ENCODE measurements around the gene FBLN1. TPM values are rescaled to one million over a fixed set of nuclear protein-coding genes. Genes with fewer than 3 reads are reported as not detected.

FBLN1 gene
- total RNA-seq, 1 experiment from 2014 or later = 23.4 TPM

DNA sequence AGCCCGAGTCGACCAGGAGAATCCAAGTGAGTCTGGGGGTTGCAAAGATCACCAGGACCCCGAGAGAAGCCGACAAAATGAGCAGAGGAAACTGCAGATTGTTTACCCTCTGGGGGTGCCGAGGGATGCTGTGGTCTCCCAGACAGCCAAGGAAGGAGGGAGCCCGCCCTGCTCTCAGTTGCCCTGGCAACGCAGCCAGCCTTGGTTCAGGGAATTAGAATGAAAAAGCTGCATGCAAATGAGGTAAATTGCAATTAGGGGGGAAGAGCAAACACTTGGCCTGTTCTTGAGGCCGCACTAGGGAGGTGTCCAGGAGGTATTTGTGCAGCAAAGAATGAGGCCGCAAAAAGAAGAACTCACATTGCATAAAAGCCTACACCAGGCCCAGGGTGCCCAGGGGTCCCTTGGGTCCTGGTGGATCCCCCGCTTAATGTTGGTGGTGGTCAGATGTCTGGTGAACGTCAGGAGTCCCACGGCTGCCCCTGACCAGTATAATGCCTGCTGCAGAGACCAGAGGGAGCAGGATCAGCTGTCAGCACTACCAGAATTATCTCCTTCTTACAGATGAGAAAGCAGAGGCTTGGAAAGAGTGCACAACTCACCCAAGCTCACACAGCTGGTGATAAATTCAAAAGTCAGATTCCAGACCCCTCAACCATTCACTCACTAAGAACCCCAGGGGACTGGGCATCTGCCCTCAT lies 128.6 kb downstream of the FBLN1 start:
- ATAC-seq (no peak), DNase-seq (ENCODE audit: low read depth, low spot score) (no peak)
- CTCF ChIA-PET = no interaction called here
- H3K9ac ChIP-seq (ENCODE audit: low read length) = no peak overlapping the region
- H3K27ac ChIP-seq (ENCODE audit: low read depth, low read length) = no peak overlapping the region
- no peaks in the 10 kb centered on the region for H3K79me2 ChIP-seq (ENCODE audit: insufficient read depth, low read length)
- no peak for TF ChIP-seq CTCF (IDR thresholded peaks at IDR 0.05 in 2 of 3, conservative IDR thresholded peaks at IDR 0.05 in 1 of 3; ENCODE audit: borderline replicate concordance in 1 of 3, insufficient read depth in 1 of 3, low read depth in 2 of 3, low read length in 2 of 3)
- no peak for TF ChIP-seq POLR2AphosphoS5 (IDR thresholded peaks at IDR 0.05; ENCODE audit: low read depth, low read length)
- TF ChIP-seq, protein P1, sequence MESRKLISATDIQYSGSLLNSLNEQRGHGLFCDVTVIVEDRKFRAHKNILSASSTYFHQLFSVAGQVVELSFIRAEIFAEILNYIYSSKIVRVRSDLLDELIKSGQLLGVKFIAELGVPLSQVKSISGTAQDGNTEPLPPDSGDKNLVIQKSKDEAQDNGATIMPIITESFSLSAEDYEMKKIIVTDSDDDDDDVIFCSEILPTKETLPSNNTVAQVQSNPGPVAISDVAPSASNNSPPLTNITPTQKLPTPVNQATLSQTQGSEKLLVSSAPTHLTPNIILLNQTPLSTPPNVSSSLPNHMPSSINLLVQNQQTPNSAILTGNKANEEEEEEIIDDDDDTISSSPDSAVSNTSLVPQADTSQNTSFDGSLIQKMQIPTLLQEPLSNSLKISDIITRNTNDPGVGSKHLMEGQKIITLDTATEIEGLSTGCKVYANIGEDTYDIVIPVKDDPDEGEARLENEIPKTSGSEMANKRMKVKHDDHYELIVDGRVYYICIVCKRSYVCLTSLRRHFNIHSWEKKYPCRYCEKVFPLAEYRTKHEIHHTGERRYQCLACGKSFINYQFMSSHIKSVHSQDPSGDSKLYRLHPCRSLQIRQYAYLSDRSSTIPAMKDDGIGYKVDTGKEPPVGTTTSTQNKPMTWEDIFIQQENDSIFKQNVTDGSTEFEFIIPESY (IDR thresholded peaks at IDR 0.05; ENCODE audit: extremely low read depth, insufficient replicate concordance, low read length) = no peak
- no peak for TF ChIP-seq SIN3A (IDR thresholded peaks at IDR 0.05; ENCODE audit: low read depth)
- TF ChIP-seq ELF1 (IDR thresholded peaks at IDR 0.05; ENCODE audit: borderline replicate concordance, low read depth) = no peak
- TF ChIP-seq YY1 (IDR thresholded peaks at IDR 0.05; ENCODE audit: extremely low read depth, insufficient replicate concordance, low read depth, low read length) = no peak
- TF ChIP-seq, protein P2, sequence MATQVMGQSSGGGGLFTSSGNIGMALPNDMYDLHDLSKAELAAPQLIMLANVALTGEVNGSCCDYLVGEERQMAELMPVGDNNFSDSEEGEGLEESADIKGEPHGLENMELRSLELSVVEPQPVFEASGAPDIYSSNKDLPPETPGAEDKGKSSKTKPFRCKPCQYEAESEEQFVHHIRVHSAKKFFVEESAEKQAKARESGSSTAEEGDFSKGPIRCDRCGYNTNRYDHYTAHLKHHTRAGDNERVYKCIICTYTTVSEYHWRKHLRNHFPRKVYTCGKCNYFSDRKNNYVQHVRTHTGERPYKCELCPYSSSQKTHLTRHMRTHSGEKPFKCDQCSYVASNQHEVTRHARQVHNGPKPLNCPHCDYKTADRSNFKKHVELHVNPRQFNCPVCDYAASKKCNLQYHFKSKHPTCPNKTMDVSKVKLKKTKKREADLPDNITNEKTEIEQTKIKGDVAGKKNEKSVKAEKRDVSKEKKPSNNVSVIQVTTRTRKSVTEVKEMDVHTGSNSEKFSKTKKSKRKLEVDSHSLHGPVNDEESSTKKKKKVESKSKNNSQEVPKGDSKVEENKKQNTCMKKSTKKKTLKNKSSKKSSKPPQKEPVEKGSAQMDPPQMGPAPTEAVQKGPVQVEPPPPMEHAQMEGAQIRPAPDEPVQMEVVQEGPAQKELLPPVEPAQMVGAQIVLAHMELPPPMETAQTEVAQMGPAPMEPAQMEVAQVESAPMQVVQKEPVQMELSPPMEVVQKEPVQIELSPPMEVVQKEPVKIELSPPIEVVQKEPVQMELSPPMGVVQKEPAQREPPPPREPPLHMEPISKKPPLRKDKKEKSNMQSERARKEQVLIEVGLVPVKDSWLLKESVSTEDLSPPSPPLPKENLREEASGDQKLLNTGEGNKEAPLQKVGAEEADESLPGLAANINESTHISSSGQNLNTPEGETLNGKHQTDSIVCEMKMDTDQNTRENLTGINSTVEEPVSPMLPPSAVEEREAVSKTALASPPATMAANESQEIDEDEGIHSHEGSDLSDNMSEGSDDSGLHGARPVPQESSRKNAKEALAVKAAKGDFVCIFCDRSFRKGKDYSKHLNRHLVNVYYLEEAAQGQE (IDR thresholded peaks at IDR 0.05; ENCODE audit: low read depth) = no peak
- no peak for TF ChIP-seq EZH2 (IDR thresholded peaks at IDR 0.05)
- TF ChIP-seq POLR2A (IDR thresholded peaks at IDR 0.05; ENCODE audit: borderline replicate concordance, extremely low read depth, insufficient read depth, insufficient read length) = no peak
- no peak for TF ChIP-seq TCF7L2 (IDR thresholded peaks at IDR 0.05; ENCODE audit: borderline replicate concordance, extremely low read depth, insufficient read depth, insufficient read length)
- no peak for TF ChIP-seq ZFX (IDR thresholded peaks at IDR 0.05)
- no peak for TF ChIP-seq EZH2phosphoT487 (IDR thresholded peaks at IDR 0.05; ENCODE audit: borderline replicate concordance)
- TF ChIP-seq, protein P3, sequence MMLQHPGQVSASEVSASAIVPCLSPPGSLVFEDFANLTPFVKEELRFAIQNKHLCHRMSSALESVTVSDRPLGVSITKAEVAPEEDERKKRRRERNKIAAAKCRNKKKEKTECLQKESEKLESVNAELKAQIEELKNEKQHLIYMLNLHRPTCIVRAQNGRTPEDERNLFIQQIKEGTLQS (IDR thresholded peaks at IDR 0.05) = no peak
- TF ChIP-seq EGR1 (IDR thresholded peaks at IDR 0.05; ENCODE audit: low read depth) = no peak
- no peak for TF ChIP-seq MAX (IDR thresholded peaks at IDR 0.05)
- no peak for TF ChIP-seq SP1 (IDR thresholded peaks at IDR 0.05; ENCODE audit: low read depth)
- TF ChIP-seq ZNF274 (IDR thresholded peaks at IDR 0.05; ENCODE audit: low read depth, low read length) = no peak
- TF ChIP-seq CBX3 (IDR thresholded peaks at IDR 0.05; ENCODE audit: low read depth) = no peak
- TF ChIP-seq RAD21 (IDR thresholded peaks at IDR 0.05; ENCODE audit: low read depth) = no peak
- no peak overlapping the region for H2AFZ ChIP-seq (ENCODE audit: low read depth, low read length, poor library complexity, severe bottlenecking)
- no peaks in the 10 kb centered on the region for H3K9me3 ChIP-seq (ENCODE audit: control insufficient read depth in 1 of 2, insufficient read depth in 1 of 2, low read depth in 1 of 2, low read length in 2 of 2)
- H3K9me2 ChIP-seq (ENCODE audit: insufficient read depth) = no peaks in the 10 kb centered on the region
- no TSS peak for BruUV-seq (replicated peaks)
- H3K4me1 ChIP-seq (ENCODE audit: control insufficient read depth in 1 of 2, insufficient read depth in 2 of 2, low read length in 2 of 2) = peaks cover 7 to 35% of the 10 kb centered on the region in 2 experiments; a peak in 3 of 4 replicates
- no peaks in the 10 kb centered on the region for H4K20me1 ChIP-seq (ENCODE audit: insufficient read depth)
- no peak overlapping the region for H3K4me2 ChIP-seq (ENCODE audit: low read length)
- no peaks in the 10 kb centered on the region for H3K36me3 ChIP-seq (ENCODE audit: control insufficient read depth in 1 of 2, insufficient read depth in 2 of 2, low read length in 2 of 2)
- intact Hi-C loops (cut with micrococcal nuclease) = no loop called here
- no peaks in the 10 kb centered on the region for H3K27me3 ChIP-seq (ENCODE audit: insufficient read depth, low read length)
- H3K4me3 ChIP-seq (replicated peaks in 1 of 2; ENCODE audit: low read depth in 1 of 2, low read length in 2 of 2) = no peak overlapping the region
- POLR2A ChIA-PET = no interaction called here
- RAD21 ChIA-PET (ENCODE audit: low non-redundant PET in 1 of 2, low total read pairs in 2 of 2, uncharacterized antibody in 2 of 2, unreplicated experiment in 2 of 2) = no interaction called here

Data from HCT116 (cell line).